Measurements from ENCODE around the gene EFHC1. TPM values are rescaled to one million over a fixed set of nuclear protein-coding genes. Genes with fewer than 3 reads are reported as not detected.
"Not testable (repeated sequence)": the region's sequence is repeated elsewhere in the genome, so short reads cannot be mapped to it uniquely, and the experiment has no call there.

Gene EFHC1
- total and polyA plus RNA-seq, 4 donors = 15.7 to 81.7 (median 35.5) TPM

DNA sequence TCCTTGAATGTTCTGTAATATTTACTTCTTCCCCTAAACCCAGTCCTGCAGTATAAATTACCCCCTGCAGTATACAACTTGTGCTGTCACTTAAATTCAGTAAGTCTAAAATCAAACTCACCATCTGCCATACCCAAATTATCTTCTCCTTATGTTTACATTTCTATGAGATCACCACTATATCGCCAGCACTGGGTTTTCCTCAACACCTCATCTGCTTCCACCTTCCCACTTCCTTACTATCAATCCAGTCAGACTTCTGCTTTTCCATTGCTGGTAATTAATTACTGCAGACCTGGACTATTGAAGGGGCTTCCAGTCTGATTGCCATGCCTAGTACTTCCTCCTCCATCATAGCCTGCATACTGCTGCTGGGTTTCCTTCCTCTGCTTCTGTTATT, 15.2 kb downstream of the EFHC1 start:
- TF ChIP-seq, protein P1, sequence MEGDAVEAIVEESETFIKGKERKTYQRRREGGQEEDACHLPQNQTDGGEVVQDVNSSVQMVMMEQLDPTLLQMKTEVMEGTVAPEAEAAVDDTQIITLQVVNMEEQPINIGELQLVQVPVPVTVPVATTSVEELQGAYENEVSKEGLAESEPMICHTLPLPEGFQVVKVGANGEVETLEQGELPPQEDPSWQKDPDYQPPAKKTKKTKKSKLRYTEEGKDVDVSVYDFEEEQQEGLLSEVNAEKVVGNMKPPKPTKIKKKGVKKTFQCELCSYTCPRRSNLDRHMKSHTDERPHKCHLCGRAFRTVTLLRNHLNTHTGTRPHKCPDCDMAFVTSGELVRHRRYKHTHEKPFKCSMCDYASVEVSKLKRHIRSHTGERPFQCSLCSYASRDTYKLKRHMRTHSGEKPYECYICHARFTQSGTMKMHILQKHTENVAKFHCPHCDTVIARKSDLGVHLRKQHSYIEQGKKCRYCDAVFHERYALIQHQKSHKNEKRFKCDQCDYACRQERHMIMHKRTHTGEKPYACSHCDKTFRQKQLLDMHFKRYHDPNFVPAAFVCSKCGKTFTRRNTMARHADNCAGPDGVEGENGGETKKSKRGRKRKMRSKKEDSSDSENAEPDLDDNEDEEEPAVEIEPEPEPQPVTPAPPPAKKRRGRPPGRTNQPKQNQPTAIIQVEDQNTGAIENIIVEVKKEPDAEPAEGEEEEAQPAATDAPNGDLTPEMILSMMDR (IDR thresholded peaks at IDR 0.05; ENCODE audit: control extremely low read depth, extremely low read depth) = no peak
- ATAC-seq (ENCODE audit: insufficient read depth, low FRiP score) = no peak
- no peak for DNase-seq

GRCh38 chr6:52438926-52439325, 18.8 kb downstream of the EFHC1 start:
- no peaks in the 10 kb centered on the region for H3K27me3 ChIP-seq (ENCODE audit: control insufficient read depth in 3 of 3, insufficient read depth in 3 of 3, low read length in 2 of 3)
- no peak overlapping the region for H3K27ac ChIP-seq (ENCODE audit: low read depth in 1 of 2, low read length in 1 of 2)
- H3K4me1 ChIP-seq (ENCODE audit: control insufficient read depth in 5 of 5, insufficient read depth in 5 of 5, low read length in 5 of 5) = no peaks in the 10 kb centered on the region
- H3K4me3 ChIP-seq = no peak overlapping the region
- no peaks in the 10 kb centered on the region for H3K9me3 ChIP-seq (ENCODE audit: control insufficient read depth in 4 of 4, insufficient read depth in 3 of 4, low read length in 3 of 4)
- no peak for DNase-seq
- no peak for ATAC-seq (ENCODE audit: insufficient read depth, low FRiP score)
- whole genome bisulfite sequencing, 2 donors = 86 to 91% methylated on average over 2 of the region's 2 CpGs
- TF ChIP-seq, protein P1 (IDR thresholded peaks at IDR 0.05; ENCODE audit: control extremely low read depth, extremely low read depth) = no peak
- H3K9ac ChIP-seq (ENCODE audit: insufficient read depth in 1 of 2, low read length in 2 of 2) = no peak overlapping the region
- peaks cover 0 to 11% (median 6%) of the 10 kb centered on the region in 4 donors for H3K36me3 ChIP-seq (ENCODE audit: control insufficient read depth in 4 of 4, insufficient read depth in 4 of 4, low read length in 4 of 4)

More for the DNA sequence above, 15.2 kb downstream of the EFHC1 start:
- 5 to 53% methylated on average over 1 of the region's 1 CpG for WGBS, 2 donors
- no peaks in the 10 kb centered on the region for H3K9me3 ChIP-seq (ENCODE audit: control insufficient read depth in 4 of 4, insufficient read depth in 3 of 4, low read length in 3 of 4)
- H3K9ac ChIP-seq (ENCODE audit: insufficient read depth in 1 of 2, low read length in 2 of 2) = no peak overlapping the region
- no peaks in the 10 kb centered on the region for H3K4me1 ChIP-seq (ENCODE audit: control insufficient read depth in 5 of 5, insufficient read depth in 5 of 5, low read length in 5 of 5)
- H3K27ac ChIP-seq (ENCODE audit: low read depth in 1 of 2, low read length in 1 of 2) = no peak overlapping the region
- no peaks in the 10 kb centered on the region for H3K27me3 ChIP-seq (ENCODE audit: control insufficient read depth in 3 of 3, insufficient read depth in 3 of 3, low read length in 2 of 3)
- no peak overlapping the region for H3K4me3 ChIP-seq
- peaks cover 0 to 11% (median 6%) of the 10 kb centered on the region in 4 donors for H3K36me3 ChIP-seq (ENCODE audit: control insufficient read depth in 4 of 4, insufficient read depth in 4 of 4, low read length in 4 of 4)

DNA sequence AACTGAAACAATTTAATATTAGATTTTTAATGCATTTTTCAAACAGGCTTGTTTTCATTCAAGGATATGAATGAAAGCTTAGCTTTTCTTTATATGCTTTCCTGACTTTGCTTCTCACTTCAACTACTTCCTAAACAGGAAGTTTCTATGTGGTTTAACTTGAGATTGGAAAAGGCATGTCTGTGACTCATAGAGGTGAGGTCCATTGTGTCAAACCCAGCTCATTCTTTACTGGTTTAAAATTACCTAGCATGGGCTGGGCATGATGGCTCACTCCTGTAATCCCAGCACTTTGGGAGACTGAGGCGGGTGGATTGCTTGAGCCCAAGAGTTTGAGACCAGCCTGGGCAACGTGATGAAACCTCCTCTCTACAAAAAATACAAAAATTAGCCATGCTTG, 34.4 kb downstream of the EFHC1 start:
- Histone ChIP-seq H3K9ac (ENCODE audit: insufficient read depth in 1 of 2, low read length in 2 of 2) (no peak overlapping the region), H3K27me3 (ENCODE audit: control insufficient read depth in 3 of 3, insufficient read depth in 3 of 3, low read length in 2 of 3) (no peaks in the 10 kb centered on the region), H3K36me3 (ENCODE audit: control insufficient read depth in 4 of 4, insufficient read depth in 4 of 4, low read length in 4 of 4) (peaks cover 0 to 8% (median under 1%) of the 10 kb centered on the region in 4 donors), H3K4me1 (ENCODE audit: control insufficient read depth in 5 of 5, insufficient read depth in 5 of 5, low read length in 5 of 5) (peaks cover 0 to 3% (median 0%) of the 10 kb centered on the region in 5 donors), H3K9me3 (ENCODE audit: control insufficient read depth in 4 of 4, insufficient read depth in 3 of 4, low read length in 3 of 4) (no peaks in the 10 kb centered on the region), H3K27ac (ENCODE audit: low read depth in 1 of 2, low read length in 1 of 2) (no peak overlapping the region), H3K4me3 (no peak overlapping the region)
- ATAC-seq (ENCODE audit: insufficient read depth, low FRiP score) (no peak), DNase-seq (no peak)
- WGBS, 2 donors = 68 to 97% methylated on average over 2 of the region's 2 CpGs
- TF ChIP-seq, protein P1 (IDR thresholded peaks at IDR 0.05; ENCODE audit: control extremely low read depth, extremely low read depth) = no peak

GRCh38 chr6:52457096-52457495, 37.0 kb downstream of the EFHC1 start:
- TF ChIP-seq, protein P1 (IDR thresholded peaks at IDR 0.05; ENCODE audit: control extremely low read depth, extremely low read depth) = no peak
- no peak for ATAC-seq (ENCODE audit: insufficient read depth, low FRiP score)
- Histone ChIP-seq H3K27me3 (ENCODE audit: control insufficient read depth in 3 of 3, insufficient read depth in 3 of 3, low read length in 2 of 3) (no peaks in the 10 kb centered on the region), H3K36me3 (ENCODE audit: control insufficient read depth in 4 of 4, insufficient read depth in 4 of 4, low read length in 4 of 4) (peaks cover 0 to 8% (median under 1%) of the 10 kb centered on the region in 4 donors), H3K9ac (ENCODE audit: insufficient read depth in 1 of 2, low read length in 2 of 2) (no peak overlapping the region), H3K4me1 (ENCODE audit: control insufficient read depth in 5 of 5, insufficient read depth in 5 of 5, low read length in 5 of 5) (peaks cover 0 to 3% (median 0%) of the 10 kb centered on the region in 5 donors), H3K27ac (ENCODE audit: low read depth in 1 of 2, low read length in 1 of 2) (no peak overlapping the region), H3K9me3 (ENCODE audit: control insufficient read depth in 4 of 4, insufficient read depth in 3 of 4, low read length in 3 of 4) (no peaks in the 10 kb centered on the region), H3K4me3 (no peak overlapping the region)
- DNase-seq = no peak
- WGBS, 2 donors = 96 to 97% methylated on average over 2 of the region's 2 CpGs

- H3K9me3 ChIP-seq (ENCODE audit: control insufficient read depth in 4 of 4, insufficient read depth in 3 of 4, low read length in 3 of 4) = not testable (repeated sequence)
- WGBS, 2 donors = 92 to 94% methylated on average over 2 of the region's 2 CpGs
Observed at GRCh38 chr6:52461194-52461593, 41.1 kb downstream of the EFHC1 start.

More at GRCh38 chr6:52461194-52461593, 41.1 kb downstream of the EFHC1 start:
- H3K27ac ChIP-seq (ENCODE audit: low read depth in 1 of 2, low read length in 1 of 2); H3K4me1 ChIP-seq (ENCODE audit: control insufficient read depth in 5 of 5, insufficient read depth in 5 of 5, low read length in 5 of 5); DNase-seq; ATAC-seq (ENCODE audit: insufficient read depth, low FRiP score); H3K4me3 ChIP-seq; H3K27me3 ChIP-seq (ENCODE audit: control insufficient read depth in 3 of 3, insufficient read depth in 3 of 3, low read length in 2 of 3); H3K9ac ChIP-seq (ENCODE audit: insufficient read depth in 1 of 2, low read length in 2 of 2); H3K36me3 ChIP-seq (ENCODE audit: control insufficient read depth in 4 of 4, insufficient read depth in 4 of 4, low read length in 4 of 4): not testable (repeated sequence)

Measured in lung (tissue), 12 donors.